ENCODE results near the gene GLI3. TPM values are rescaled to one million over a fixed set of nuclear protein-coding genes. Genes with fewer than 3 reads are reported as not detected.

The GLI3 gene
- total and polyA plus RNA-seq, 2 of the 4 experiments (the other 2 are of a cell fraction), result 1.3 to 3.9 TPM

- Histone ChIP-seq H3K56ac (ENCODE audit: extremely low read depth, insufficient read depth, low read length) (no peak overlapping the region), H2BK5ac (ENCODE audit: low read depth, low read length, poor library complexity, severe bottlenecking) (no peak overlapping the region), H3K18ac (ENCODE audit: low read depth, low read length) (no peak overlapping the region), H3K4me1 (ENCODE audit: control insufficient read depth, insufficient read depth, low read length) (no peaks in the 10 kb centered on the region; the same call in 1 of the 2 replicates), H2BK120ac (ENCODE audit: low read depth, low read length) (no peak overlapping the region), H3K9me3 (ENCODE audit: control insufficient read depth, insufficient read depth, low read length) (no peaks in the 10 kb centered on the region), H3K79me1 (ENCODE audit: low read depth in 1 of 2, low read length in 2 of 2) (peaks cover 11 to 21% of the 10 kb centered on the region in 2 experiments), H3K23ac (ENCODE audit: low read depth, low read length) (no peak overlapping the region), H3K14ac (replicated peaks; ENCODE audit: low read depth, low read length) (no peak overlapping the region), H3K4me2 (ENCODE audit: low read depth, low read length) (no peak overlapping the region), H3K9ac (ENCODE audit: low read depth, low read length) (no peak overlapping the region), H3K9me1 (ENCODE audit: insufficient read depth, low read length) (no peaks in the 10 kb centered on the region), H4K8ac (ENCODE audit: low read depth in 2 of 2, low read length in 2 of 2) (no peak overlapping the region), H3K4me3 (ENCODE audit: insufficient read depth, low read depth, low read length) (no peak overlapping the region), H2BK15ac (ENCODE audit: low read depth, low read length) (no peak overlapping the region), H2AK9ac (replicated peaks; ENCODE audit: low read depth, low read length, poor library complexity) (no peak overlapping the region), H2AFZ (replicated peaks; ENCODE audit: low read length, poor library complexity) (no peak overlapping the region), H3K27me3 (ENCODE audit: control insufficient read depth, insufficient read depth, low read length) (no peaks in the 10 kb centered on the region), H2BK20ac (ENCODE audit: low read depth, low read length) (no peak overlapping the region), H3K27ac (ENCODE audit: insufficient read depth, low read length) (no peak overlapping the region), H4K20me1 (ENCODE audit: insufficient read depth, low read length) (peaks cover 4% of the 10 kb centered on the region; the same call in 1 of the 2 replicates), H2AK5ac (ENCODE audit: low read depth, low read length) (no peak overlapping the region), H3K4ac (ENCODE audit: low read depth, low read length) (no peak overlapping the region), H4K91ac (ENCODE audit: insufficient read depth, low read depth, low read length) (no peak overlapping the region), H3K36me3 (ENCODE audit: control insufficient read depth, insufficient read depth, low read length) (peaks cover 3% of the 10 kb centered on the region), H4K5ac (ENCODE audit: low read depth, low read length) (no peak overlapping the region)
- intact Hi-C loops (cut with micrococcal nuclease), result no loop called here
- ChIA-PET POLR2A (ENCODE audit: unreplicated experiment) (no interaction called here), CTCF (no interaction called here)
- DNase-seq, result no peak
- no TSS peak for BruUV-seq (replicated peaks)
- ATAC-seq (ENCODE audit: low read depth), result no peak
- TF ChIP-seq MAFK (IDR thresholded peaks at IDR 0.05; ENCODE audit: low read depth, low read length) (peak; percentile 55), CTCF (conservative IDR thresholded peaks at IDR 0.05; ENCODE audit: low read depth, low read length) (no peak), RFX5 (IDR thresholded peaks at IDR 0.05; ENCODE audit: low read depth, low read length) (no peak), MAZ (IDR thresholded peaks at IDR 0.05; ENCODE audit: borderline replicate concordance, low read depth, low read length) (no peak)
- in situ Hi-C loops (cut with MboI; ENCODE audit: low sequenced_read_pairs), result no loop called here
- WGBS, 2 experiments (ENCODE audit: extremely low coverage in 2 of 2, insufficient read length in 1 of 2), result no CpG with 5 or more reads among the region's 3 CpGs
- dilution Hi-C loops (cut with HindIII; ENCODE audit: low sequenced_read_pairs, unreplicated experiment), result no loop called here
Measured at GRCh38 chr7:42213093-42213492, 23.9 kb downstream of the GLI3 start.

Data from IMR-90 (cell line).